HepG2 (cell line): ENCODE measurements around the gene VPS54. TPM values are rescaled to one million over a fixed set of nuclear protein-coding genes. Genes with fewer than 3 reads are reported as not detected.

ENCODE experiments used
- ATAC-seq: fragments of 200-7000 bp; cut with Tn5 transposase; 3 replicates; pipeline ENCODE4 v1.9.1; 2020; ENCODE audit warnings: mild to moderate bottlenecking, moderate library complexity
- BruUV-seq: library from RNA; stranded (reverse); fragments of 400-500 nt; replicated peaks from 2 replicates; lab custom pipeline; 2021; lab: Mats Ljungman, UMichigan
- CTCF ChIA-PET: fragments of 300-600 bp; formaldehyde crosslinking; extraction: SDS; loops from one replicate; lab custom pipeline; 2021; ENCODE audit warnings: low total read pairs, inconsistent platforms, low intra/inter-chr PET ratio; lab: Yijun Ruan, JAX
- POLR2A ChIA-PET: fragments of 350-600 bp; sonication (Branson Sonifier 250); formaldehyde crosslinking; loops from one replicate; lab custom pipeline; 2020; ENCODE audit warnings: antibody characterized with exemption, inconsistent platforms; lab: Yijun Ruan, JAX
- DNase-seq: peaks from one replicate; pipeline ENCODE4 v3.0.0-alpha.2; 2015; ENCODE audit warnings: low spot score
- FAIRE-seq: peaks from 3 replicates; lab custom pipeline; 2011; peaks lifted over from hg19 to GRCh38; lab: Jason Lieb, UNC
- H2AFZ ChIP-seq: one replicate; pipeline ENCODE4 v1.6.1; 2011; ENCODE audit warnings: low read length, inconsistent platforms
- H3K27ac ChIP-seq: fragments of 300-600 bp; 3 replicates; pipeline ENCODE4 v1.8.0; 2011; ENCODE audit warnings: mixed run types, mild to moderate bottlenecking, mixed read lengths, low read length, inconsistent platforms; ENCODE audit not compliant: insufficient read depth; ENCODE audit errors: extremely low read length
- H3K27me3 ChIP-seq, 2 experiments: fragments of 200-600 bp in 1 of 2; 2 replicates in 1 of 2; 3 replicates in 1 of 2; pipeline versions ENCODE4 v1.6.0 to v1.8.0; 2011; ENCODE audit warnings: low read length in 2 of 2, mild to moderate bottlenecking in 2 of 2, moderate library complexity in 2 of 2, inconsistent platforms in 1 of 2; ENCODE audit not compliant: insufficient read depth in 2 of 2, control insufficient read depth in 1 of 2
- H3K36me3 ChIP-seq, 2 experiments: fragments of 200-600 bp in 1 of 2; replicated peaks in 1 of 2; 2 replicates in 1 of 2; 3 replicates in 1 of 2; pipeline versions ENCODE4 v1.5.1 to v1.8.0; 2011; ENCODE audit warnings: low read length in 2 of 2, inconsistent platforms in 1 of 2; ENCODE audit not compliant: insufficient read depth in 2 of 2, control insufficient read depth in 1 of 2
- H3K4me1 ChIP-seq: 2 replicates; pipeline ENCODE4 v1.5.1; 2012; ENCODE audit warnings: low read length, inconsistent platforms; ENCODE audit not compliant: insufficient read depth
- H3K4me2 ChIP-seq: 2 replicates; pipeline ENCODE4 v1.6.0; 2011; ENCODE audit warnings: low read depth, low read length, inconsistent platforms
- H3K4me3 ChIP-seq, 3 experiments: fragments of 200-600 bp in 1 of 3; sonication (generic), shearing (Covaris generic) in 1 of 3; replicated peaks in 1 of 3; 2 replicates each; pipeline ENCODE4 v1.5.1; 2011 to 2016; ENCODE audit warnings: low read length in 3 of 3, inconsistent platforms in 2 of 3, low read depth in 2 of 3, mild to moderate bottlenecking in 2 of 3, control low read depth in 1 of 3, mixed read lengths in 1 of 3; ENCODE audit not compliant: insufficient read depth in 1 of 3
- H3K79me2 ChIP-seq: one replicate; pipeline ENCODE4 v1.6.1; 2011; ENCODE audit warnings: low read length, inconsistent platforms; ENCODE audit not compliant: insufficient read depth
- H3K9ac ChIP-seq: 2 replicates; pipeline ENCODE4 v1.6.0; 2011; ENCODE audit warnings: mild to moderate bottlenecking, low read depth, low read length, inconsistent platforms; ENCODE audit not compliant: insufficient read depth
- H3K9me3 ChIP-seq: 2 replicates; pipeline ENCODE4 v1.5.1; 2012; ENCODE audit warnings: mild to moderate bottlenecking, low read length
- H4K20me1 ChIP-seq: 2 replicates; pipeline ENCODE4 v1.6.0; 2011; ENCODE audit warnings: inconsistent platforms, mild to moderate bottlenecking, low read length, moderate library complexity; ENCODE audit not compliant: insufficient read depth
- EEA1 ChIP-seq: sonication (generic); formaldehyde crosslinking; IDR thresholded peaks from 2 replicates; pipeline ENCODE4 v1.5.1; 2020; ENCODE audit warnings: mild to moderate bottlenecking, missing genetic modification reagents, borderline replicate concordance
- IKZF5 ChIP-seq: IDR thresholded peaks from 2 replicates; pipeline ENCODE4 v1.6.1; 2018; ENCODE audit warnings: missing genetic modification reagents, mild to moderate bottlenecking, missing compliant biosample characterization
- JARID2 ChIP-seq: sonication (generic); formaldehyde crosslinking; IDR thresholded peaks from 2 replicates; pipeline ENCODE4 v1.8.1; 2023; ENCODE audit warnings: missing genetic modification reagents, inconsistent platforms; ENCODE audit not compliant: insufficient replicate concordance
- MIXL1 ChIP-seq: IDR thresholded peaks from 2 replicates; pipeline ENCODE4 v1.6.1; 2016
- NR2F1 ChIP-seq, 2 experiments: fragments of 450-650 bp in 1 of 2; formaldehyde crosslinking in 1 of 2; IDR thresholded peaks; 2 replicates each; pipeline versions ENCODE4 v1.5.0 to v1.6.1; 2016 to 2020; ENCODE audit warnings: mild to moderate bottlenecking in 1 of 2, missing compliant biosample characterization in 1 of 2, missing genetic modification reagents in 1 of 2, moderate library complexity in 1 of 2
- SMC3 ChIP-seq: IDR thresholded peaks from 2 replicates; pipeline ENCODE4 v1.6.1; 2011; ENCODE audit warnings: low read length, improper control_type of control experiment
- TEAD2 ChIP-seq: sonication (generic); formaldehyde crosslinking; IDR thresholded peaks from 2 replicates; pipeline ENCODE4 v1.9.0; 2021; ENCODE audit warnings: missing genetic modification reagents
- ZNF251 ChIP-seq: sonication (generic); formaldehyde crosslinking; IDR thresholded peaks from 2 replicates; pipeline ENCODE4 v1.9.0; 2021; ENCODE audit warnings: mild to moderate bottlenecking, missing genetic modification reagents
- ZNF264 ChIP-seq: sonication (generic); formaldehyde crosslinking; IDR thresholded peaks from 2 replicates; pipeline ENCODE4 v1.4.0; 2020; ENCODE audit warnings: missing genetic modification reagents
- ZNF530 ChIP-seq: sonication (generic); formaldehyde crosslinking; IDR thresholded peaks from 2 replicates; pipeline ENCODE4 v1.5.0; 2020; ENCODE audit warnings: low read depth, mild to moderate bottlenecking, missing genetic modification reagents
- ZNF768 ChIP-seq: sonication (generic); formaldehyde crosslinking; IDR thresholded peaks from 2 replicates; pipeline ENCODE4 v1.4.0; 2020; ENCODE audit warnings: missing genetic modification reagents
- ZNF773 ChIP-seq: sonication (generic); formaldehyde crosslinking; IDR thresholded peaks from 2 replicates; pipeline ENCODE4 v1.4.0; 2020; ENCODE audit warnings: missing genetic modification reagents, borderline replicate concordance
- ZNF883 ChIP-seq: sonication (generic); formaldehyde crosslinking; IDR thresholded peaks from 2 replicates; pipeline ENCODE4 v1.5.1; 2020; ENCODE audit warnings: mild to moderate bottlenecking, missing genetic modification reagents; ENCODE audit errors: not compliant biosample characterization
- WGBS: methylation state at CpG from one replicate; pipeline ENCODE4 v1.1.6; 2017; ENCODE audit warnings: low lambda C conversion rate; 5-methylcytosine and 5-hydroxymethylcytosine counted together
- in situ Hi-C: cut with HindIII; loops from 2 replicates; pipeline ENCODE4 v1.10.0; 2017; ENCODE audit warnings: low pct_unique_long_range_greater_than_20kb; ENCODE audit not compliant: extremely low pct_ligation_motif_present
- intact Hi-C: fragments of 100-400 bp; cut with micrococcal nuclease; formaldehyde crosslinking; loops from one replicate; pipeline ENCODE4 v1.10.0; 2022; ENCODE audit not compliant: unreplicated experiment
- polyA plus RNA-seq, 8 experiments: library from polyadenylated mRNA; depleted of rRNA in 3 of 8; stranded (reverse) in 7 of 8; unstranded in 1 of 8; fragments of >200 nt; fragmentation: Illumina TruSeq in 4 of 8; extraction: Trizol in 4 of 8; gene quantifications; 2 replicates each; pipeline versions ENCODE4 v1.2.1 to v1.2.3, GENCODE V29; 2011 to 2016; ENCODE audit warnings: low read depth in 4 of 8, missing spikeins in 1 of 8, mixed read lengths in 1 of 8; ENCODE audit not compliant: insufficient read depth in 1 of 8
- total RNA-seq, 5 experiments: library from RNA; depleted of rRNA; stranded (reverse); fragments of >200 nt; fragmentation: Illumina TruSeq; extraction: Trizol; gene quantifications; 2 replicates each; pipeline ENCODE4 v1.2.3, GENCODE V29; 2016; ENCODE audit warnings: low read depth in 1 of 5
- TF ChIP-seq, protein P1 (sequence below): fragments of 450-650 bp; IDR thresholded peaks from 2 replicates; pipeline ENCODE4 v1.6.1; 2017

The VPS54 gene
- total and polyA plus RNA-seq, 2 of the 13 experiments (the other 11 are each of a cell fraction or from before 2014, with no cell fraction given), result 64.7 to 77.5 TPM

DNA sequence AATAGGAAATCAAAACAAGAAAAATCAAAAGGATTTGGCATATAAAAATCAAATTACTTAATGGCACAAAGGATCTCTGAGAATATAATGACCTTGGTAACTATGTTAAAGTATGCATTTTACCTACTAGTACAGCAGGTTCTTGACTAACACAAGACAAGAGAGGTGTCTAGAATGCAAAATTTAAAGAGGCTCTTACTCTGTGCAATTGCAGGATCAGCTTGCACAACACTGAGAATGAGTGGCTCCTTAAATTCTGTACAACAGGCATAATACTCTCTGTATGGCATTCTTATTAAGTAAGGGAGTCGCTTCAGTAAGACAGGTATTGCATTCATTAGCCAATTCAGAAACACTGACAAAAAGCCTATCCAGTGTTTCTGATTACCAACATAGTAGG, 104.9 kb downstream of the VPS54 start:
- Histone ChIP-seq H3K36me3 (peaks cover 22 to 90% of the 10 kb centered on the region in 2 experiments), H3K9me3 (no peaks in the 10 kb centered on the region), H3K4me2 (no peak overlapping the region), H3K4me1 (no peaks in the 10 kb centered on the region), H3K4me3 (no peak overlapping the region), H3K27ac (no peak overlapping the region), H3K27me3 (no peaks in the 10 kb centered on the region), H4K20me1 (no peaks in the 10 kb centered on the region), H3K79me2 (no peaks in the 10 kb centered on the region), H3K9ac (no peak overlapping the region), H2AFZ (no peak overlapping the region)
- no TSS peak for BruUV-seq
- in situ Hi-C loops, result no loop called here
- ATAC-seq (no peak), DNase-seq (no peak), FAIRE-seq (no peak)
- 93% methylated on average over 1 of the region's 1 CpG for WGBS
- ChIA-PET CTCF (no interaction called here), POLR2A (no interaction called here)
- TF ChIP-seq ZNF264 (CRISPR knock-in tag), result no peak
- no peak for TF ChIP-seq EEA1 (CRISPR knock-in tag)
- TF ChIP-seq ZNF883 (CRISPR knock-in tag), result no peak
- TF ChIP-seq SMC3, result no peak
- TF ChIP-seq, protein P1, sequence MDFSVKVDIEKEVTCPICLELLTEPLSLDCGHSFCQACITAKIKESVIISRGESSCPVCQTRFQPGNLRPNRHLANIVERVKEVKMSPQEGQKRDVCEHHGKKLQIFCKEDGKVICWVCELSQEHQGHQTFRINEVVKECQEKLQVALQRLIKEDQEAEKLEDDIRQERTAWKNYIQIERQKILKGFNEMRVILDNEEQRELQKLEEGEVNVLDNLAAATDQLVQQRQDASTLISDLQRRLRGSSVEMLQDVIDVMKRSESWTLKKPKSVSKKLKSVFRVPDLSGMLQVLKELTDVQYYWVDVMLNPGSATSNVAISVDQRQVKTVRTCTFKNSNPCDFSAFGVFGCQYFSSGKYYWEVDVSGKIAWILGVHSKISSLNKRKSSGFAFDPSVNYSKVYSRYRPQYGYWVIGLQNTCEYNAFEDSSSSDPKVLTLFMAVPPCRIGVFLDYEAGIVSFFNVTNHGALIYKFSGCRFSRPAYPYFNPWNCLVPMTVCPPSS, result no peak
- TF ChIP-seq JARID2 (CRISPR knock-in tag), result no peak
- no peak for TF ChIP-seq NR2F1 (CRISPR knock-in tag; IDR thresholded peaks at IDR 0.05)
- no peak for TF ChIP-seq MIXL1 (CRISPR knock-in tag)
- no peak for TF ChIP-seq ZNF768 (CRISPR knock-in tag)
- TF ChIP-seq ZNF773 (CRISPR knock-in tag), result no peak
- TF ChIP-seq ZNF251, result no peak
- no peak for TF ChIP-seq TEAD2 (CRISPR knock-in tag)
- TF ChIP-seq IKZF5 (CRISPR knock-in tag), result no peak
- TF ChIP-seq ZNF530 (CRISPR knock-in tag), result no peak
- intact Hi-C loops, result no loop called here
